ENCODE results near the gene MTX1. TPM values are rescaled to one million over a fixed set of nuclear protein-coding genes. Genes with fewer than 3 reads are reported as not detected.

The MTX1 gene
- total RNA-seq, 3 donors from 2014 or later (not counting 1 experiment from before 2014, with no cell fraction given): 22.3 to 28.5 (median 27.9) TPM

- H3K4me1 ChIP-seq (ENCODE audit: control insufficient read depth, insufficient read depth, low read length): peaks cover 20% of the 10 kb centered on the region
- Mint-ChIP-seq H3K27ac (peak overlapping the region; percentile 91 to 98), H3K4me1 (peaks cover 28 to 34% of the 10 kb centered on the region in 2 donors), H3K27me3 (ENCODE audit: low read depth in 2 of 2) (no peaks in the 10 kb centered on the region), H3K36me3 (peaks cover 16% of the 10 kb centered on the region), H3K4me3 (peak overlapping the region; percentile 25), H3K9me3 (no peaks in the 10 kb centered on the region)
- H3K4me3 ChIP-seq (ENCODE audit: low read length): no peak overlapping the region
- H3K27ac ChIP-seq (ENCODE audit: low read length): no peak overlapping the region
- peaks cover 51% of the 10 kb centered on the region for H3K36me3 ChIP-seq (ENCODE audit: control insufficient read depth, insufficient read depth, low read length)
- H3K27me3 ChIP-seq (ENCODE audit: control insufficient read depth, insufficient read depth, low read length): no peaks in the 10 kb centered on the region
- 96% methylated on average over 11 of the region's 11 CpGs for WGBS (ENCODE audit: insufficient coverage)
- ATAC-seq: no peak
- no peak for DNase-seq
- TF ChIP-seq CTCF (IDR thresholded peaks at IDR 0.05): no peak
- intact Hi-C loops (cut with micrococcal nuclease): no loop called here
- H3K9me3 ChIP-seq (ENCODE audit: control insufficient read depth, insufficient read depth, low read length): no peaks in the 10 kb centered on the region
Measured at GRCh38 chr1:155263067-155263466, 54.6 kb downstream of the MTX1 start.

Other genes starting within 250 kb of the MTX1 start
- gene PYGO2, start 246.9 kb upstream of the MTX1 start, total RNA-seq: 10 to 100 TPM; 21.6 to 32.1 (median 27.5) TPM
- gene SHC1, start 237.9 kb upstream of the MTX1 start, total RNA-seq: 100 to 1,000 TPM in 1 of 3 donors, 10 to 100 TPM in 2; 94.6 to 112 (median 96.8) TPM
- 10 to 100 TPM in 2 of 3 donors, 1 to 10 TPM in 1; 8.5 to 13.0 (median 12.9) TPM for gene CKS1B, start 234.0 kb upstream of the MTX1 start, total RNA-seq
- 10 to 100 TPM; 32.1 to 47.6 (median 38.7) TPM for gene FLAD1, start 225.4 kb upstream of the MTX1 start, total RNA-seq
- not detected for gene LENEP, start 215.1 kb upstream of the MTX1 start, total RNA-seq
- 10 to 100 TPM; 61.2 to 75.4 (median 63.3) TPM for gene ZBTB7B, start 205.9 kb upstream of the MTX1 start, total RNA-seq
- under 1 TPM; 0.30 to 0.92 (median 0.32) TPM for gene DCST2, start 174.9 kb upstream of the MTX1 start, total RNA-seq
- under 1 TPM in 2 of 3 donors, not detected in 1; 0.35 to 0.60 TPM for gene DCST1, start 174.9 kb upstream of the MTX1 start, total RNA-seq
- gene ADAM15, start 157.4 kb upstream of the MTX1 start, total RNA-seq: 10 to 100 TPM; 54.6 to 83.2 (median 64.7) TPM
- 1 to 10 TPM; 4.6 to 6.8 (median 5.5) TPM for gene EFNA4, start 145.0 kb upstream of the MTX1 start, total RNA-seq
- gene EFNA3, start 129.9 kb upstream of the MTX1 start, total RNA-seq: 1 to 10 TPM in 1 of 3 donors, under 1 TPM in 2; 0.52 to 1.1 (median 0.68) TPM
- 1 to 10 TPM; 1.5 to 1.9 (median 1.9) TPM for gene EFNA1, start 80.8 kb upstream of the MTX1 start, total RNA-seq
- gene SLC50A1, start 72.8 kb upstream of the MTX1 start, total RNA-seq: 10 to 100 TPM; 31.7 to 33.5 (median 32.7) TPM
- 10 to 100 TPM; 26.8 to 45.7 (median 41.5) TPM for gene DPM3, start 68.2 kb upstream of the MTX1 start, total RNA-seq
- 100 to 1,000 TPM in 2 of 3 donors, 10 to 100 TPM in 1; 95.3 to 113 (median 104) TPM for gene KRTCAP2, start 35.4 kb upstream of the MTX1 start, total RNA-seq
- 1 to 10 TPM in 2 of 3 donors, under 1 TPM in 1; 0.94 to 4.9 (median 2.5) TPM for gene TRIM46, start 34.8 kb upstream of the MTX1 start, total RNA-seq
- gene THBS3, start 798 bp upstream of the MTX1 start, total RNA-seq: 10 to 100 TPM; 16.2 to 19.4 (median 18.6) TPM
- gene ENTREP3, start 46.8 kb downstream of the MTX1 start, total RNA-seq: 1 to 10 TPM; 6.9 to 10.0 (median 8.9) TPM
- 10 to 100 TPM; 59.7 to 72.1 (median 65.0) TPM for gene SCAMP3, start 53.7 kb downstream of the MTX1 start, total RNA-seq
- gene CLK2, start 64.8 kb downstream of the MTX1 start, total RNA-seq: 10 to 100 TPM; 70.4 to 97.5 (median 84.4) TPM
- 1 to 10 TPM; 2.0 to 3.4 (median 2.6) TPM for gene HCN3, start 68.8 kb downstream of the MTX1 start, total RNA-seq
- under 1 TPM in 1 of 3 donors, not detected in 2; 0.12 TPM for gene PKLR, start 92.7 kb downstream of the MTX1 start, total RNA-seq
- 100 to 1,000 TPM; 105 to 110 (median 105) TPM for gene FDPS, start 100.2 kb downstream of the MTX1 start, total RNA-seq
- 10 to 100 TPM; 20.4 to 24.7 (median 21.5) TPM for gene RUSC1, start 112.2 kb downstream of the MTX1 start, total RNA-seq

Measured in natural killer cell (primary cell).